Ishikawa (cell line): Measurements from ENCODE around the gene DISP2.

Source experiments
- CEBPB ChIP-seq: IDR thresholded peaks from 2 replicates; pipeline ENCODE4 v1.6.1; 2012
- EP300 ChIP-seq: IDR thresholded peaks from 2 replicates; pipeline ENCODE4 v1.6.1; 2012; ENCODE audit warnings: borderline replicate concordance
- RAD21 ChIP-seq: IDR thresholded peaks from 2 replicates; pipeline ENCODE4 v1.6.1; 2012; ENCODE audit warnings: low read depth
- REST ChIP-seq: IDR thresholded peaks from 2 replicates; pipeline ENCODE4 v1.6.1; 2012; ENCODE audit warnings: low read depth, mild to moderate bottlenecking
- TCF12 ChIP-seq: IDR thresholded peaks from 2 replicates; pipeline ENCODE4 v1.6.1; 2012; ENCODE audit warnings: low read depth
- YY1 ChIP-seq: IDR thresholded peaks from 2 replicates; pipeline ENCODE4 v1.6.1; 2012; ENCODE audit warnings: low read depth
- TF ChIP-seq, protein P1 (sequence below): IDR thresholded peaks from 2 replicates; pipeline ENCODE4 v1.6.1; 2012
- TF ChIP-seq, protein P2 (sequence below): IDR thresholded peaks from 2 replicates; pipeline ENCODE4 v1.6.1; 2012

DNA sequence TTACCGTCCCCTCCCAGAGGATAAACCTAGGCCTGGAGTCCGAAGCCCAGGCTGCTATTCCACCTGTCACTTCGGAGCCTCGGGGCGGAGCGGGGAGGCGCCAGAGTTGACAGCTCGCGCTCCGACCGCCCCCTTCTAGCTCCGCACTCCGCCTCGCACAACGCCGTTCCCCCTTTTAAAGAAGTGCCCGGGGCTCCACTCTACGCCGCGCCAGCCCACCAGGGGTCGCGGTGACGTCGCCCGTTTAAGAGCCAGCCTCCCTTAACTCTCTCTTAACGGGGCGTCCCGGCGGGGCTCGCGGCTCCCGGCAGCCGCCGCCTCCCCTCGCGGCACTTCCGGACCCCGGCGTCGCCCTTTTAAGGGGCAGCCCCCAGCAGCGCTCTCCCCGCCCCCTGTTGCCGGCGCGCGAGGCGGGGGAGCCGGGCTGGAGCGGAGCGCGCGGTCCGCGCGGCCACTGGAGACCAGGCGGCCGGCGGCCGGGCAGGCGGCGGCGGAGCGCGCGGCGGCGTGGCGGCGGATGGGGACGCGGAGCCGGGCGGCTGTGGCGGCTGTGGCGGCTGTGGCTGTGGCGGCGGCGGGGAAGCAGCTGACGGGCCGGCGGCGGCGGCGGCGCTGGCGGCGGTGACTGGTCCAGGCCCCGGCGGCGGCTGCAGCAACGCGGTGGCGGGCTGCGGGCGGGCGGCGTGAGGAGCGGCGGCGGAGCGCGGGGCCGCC is 34.6 kb upstream of the DISP2 start, which contains the start of gene INAFM2:
- TF ChIP-seq, protein P1, sequence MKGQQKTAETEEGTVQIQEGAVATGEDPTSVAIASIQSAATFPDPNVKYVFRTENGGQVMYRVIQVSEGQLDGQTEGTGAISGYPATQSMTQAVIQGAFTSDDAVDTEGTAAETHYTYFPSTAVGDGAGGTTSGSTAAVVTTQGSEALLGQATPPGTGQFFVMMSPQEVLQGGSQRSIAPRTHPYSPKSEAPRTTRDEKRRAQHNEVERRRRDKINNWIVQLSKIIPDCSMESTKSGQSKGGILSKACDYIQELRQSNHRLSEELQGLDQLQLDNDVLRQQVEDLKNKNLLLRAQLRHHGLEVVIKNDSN = no peak
- no peak; the same call in 1 of the 2 replicates for TF ChIP-seq EP300
- TF ChIP-seq, protein P2, sequence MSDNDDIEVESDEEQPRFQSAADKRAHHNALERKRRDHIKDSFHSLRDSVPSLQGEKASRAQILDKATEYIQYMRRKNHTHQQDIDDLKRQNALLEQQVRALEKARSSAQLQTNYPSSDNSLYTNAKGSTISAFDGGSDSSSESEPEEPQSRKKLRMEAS = peak; percentile 81
- TF ChIP-seq REST = no peak
- no peak for TF ChIP-seq CEBPB
- no peak for TF ChIP-seq YY1
- TF ChIP-seq TCF12 = peak; percentile 33; the same call in 1 of the 2 replicates
- TF ChIP-seq RAD21 = no peak
